Liver (tissue), 9 donors: ENCODE data around the gene GAS7. TPM values are rescaled to one million over a fixed set of nuclear protein-coding genes. Genes with fewer than 3 reads are reported as not detected.

Experiments
- DNase-seq: peaks from one replicate; pipeline ENCODE4 v3.0.0-alpha.2; 2017; ENCODE audit warnings: low spot score
- H3K27ac ChIP-seq, 2 donors: one replicate each; pipeline ENCODE4 v1.7.0; 2013; ENCODE audit warnings: inconsistent platforms in 2 of 2, low read length in 2 of 2, control low read depth in 1 of 2, low read depth in 1 of 2, mild to moderate bottlenecking in 1 of 2
- H3K27me3 ChIP-seq, 4 donors: one replicate each; pipeline versions ENCODE4 v1.6.1 to v1.7.0; 2013; ENCODE audit warnings: low read length in 3 of 4, inconsistent platforms in 1 of 4, mild to moderate bottlenecking in 1 of 4, moderate library complexity in 1 of 4; ENCODE audit not compliant: control insufficient read depth in 4 of 4, insufficient read depth in 4 of 4
- H3K36me3 ChIP-seq, 4 donors: one replicate each; pipeline versions ENCODE4 v1.6.1 to v1.7.0; 2013; ENCODE audit warnings: low read length in 3 of 4, mild to moderate bottlenecking in 3 of 4, low read depth in 1 of 4, moderate library complexity in 1 of 4; ENCODE audit not compliant: control insufficient read depth in 4 of 4, insufficient read depth in 3 of 4
- H3K4me1 ChIP-seq, 4 donors: one replicate each; pipeline versions ENCODE4 v1.6.1 to v1.7.0; 2013; ENCODE audit warnings: low read length in 3 of 4, mild to moderate bottlenecking in 3 of 4, moderate library complexity in 1 of 4; ENCODE audit not compliant: control insufficient read depth in 4 of 4, insufficient read depth in 4 of 4
- H3K4me3 ChIP-seq, 3 donors: one replicate each; pipeline versions ENCODE4 v1.6.1 to v1.7.0; 2013; ENCODE audit warnings: low read length in 3 of 3, control low read depth in 1 of 3, low read depth in 1 of 3, mild to moderate bottlenecking in 1 of 3
- H3K9ac ChIP-seq, 2 donors: one replicate each; pipeline ENCODE4 v1.7.0; 2013; ENCODE audit warnings: low read length in 2 of 2, mild to moderate bottlenecking in 2 of 2, moderate library complexity in 2 of 2, control low read depth in 1 of 2, low read depth in 1 of 2
- H3K9me3 ChIP-seq, 4 donors: one replicate each; pipeline versions ENCODE4 v1.6.1 to v1.7.0; 2013; ENCODE audit warnings: low read length in 3 of 4; ENCODE audit not compliant: control insufficient read depth in 4 of 4
- EGR1 ChIP-seq, 2 donors: IDR thresholded peaks; 2 replicates each; pipeline ENCODE4 v1.6.1; 2016 to 2018; ENCODE audit warnings: antibody characterized with exemption in 2 of 2, low read depth in 2 of 2
- FOXA1 ChIP-seq: IDR thresholded peaks from 2 replicates; pipeline ENCODE4 v1.6.1; 2016; ENCODE audit warnings: antibody characterized with exemption
- FOXA2 ChIP-seq: IDR thresholded peaks from 2 replicates; pipeline ENCODE4 v1.6.1; 2016; ENCODE audit warnings: antibody characterized with exemption
- GABPA ChIP-seq, 2 donors: IDR thresholded peaks in 1 of 2; conservative IDR thresholded peaks in 1 of 2; 2 replicates each; pipeline ENCODE4 v1.6.1; 2016; ENCODE audit warnings: antibody characterized with exemption in 2 of 2, mild to moderate bottlenecking in 1 of 2, moderate library complexity in 1 of 2
- HNF4A ChIP-seq, 2 donors: conservative IDR thresholded peaks; 2 replicates each; pipeline ENCODE4 v1.6.1; 2016; ENCODE audit warnings: antibody characterized with exemption in 2 of 2, mild to moderate bottlenecking in 2 of 2
- HNF4G ChIP-seq: IDR thresholded peaks from 2 replicates; pipeline ENCODE4 v1.6.1; 2016; ENCODE audit warnings: antibody characterized with exemption
- JUND ChIP-seq, 2 donors: IDR thresholded peaks; 2 replicates each; pipeline ENCODE4 v1.6.1; 2016; ENCODE audit warnings: antibody characterized with exemption in 2 of 2
- NR2F2 ChIP-seq: IDR thresholded peaks from 2 replicates; pipeline ENCODE4 v1.6.1; 2016; ENCODE audit warnings: antibody characterized with exemption
- RAD21 ChIP-seq, 2 donors: IDR thresholded peaks; 2 replicates each; pipeline ENCODE4 v1.6.1; 2016; ENCODE audit warnings: antibody characterized with exemption in 2 of 2, mild to moderate bottlenecking in 2 of 2
- RXRA ChIP-seq, 2 donors: IDR thresholded peaks; 2 replicates each; pipeline ENCODE4 v1.6.1; 2017 to 2018; ENCODE audit warnings: antibody characterized with exemption in 2 of 2, mild to moderate bottlenecking in 1 of 2
- SP1 ChIP-seq: IDR thresholded peaks from 2 replicates; pipeline ENCODE4 v1.6.1; 2018; ENCODE audit warnings: antibody characterized with exemption, mild to moderate bottlenecking
- TAF1 ChIP-seq: conservative IDR thresholded peaks from 2 replicates; pipeline ENCODE4 v1.6.1; 2016; ENCODE audit warnings: antibody characterized with exemption, mild to moderate bottlenecking
- YY1 ChIP-seq: IDR thresholded peaks from 2 replicates; pipeline ENCODE4 v1.6.1; 2016; ENCODE audit warnings: antibody characterized with exemption, mild to moderate bottlenecking
- WGBS: extraction: QIAGEN DNeasy Blood & Tissue Kit; methylation state at CpG from one replicate; pipeline ENCODE4 v1.1.7; 2013; 5-methylcytosine and 5-hydroxymethylcytosine counted together
- polyA plus RNA-seq, 2 donors: library from polyadenylated mRNA; stranded (reverse) in 1 of 2; unstranded in 1 of 2; fragments of 200-250 nt in 1 of 2; fragments of >200 nt in 1 of 2; fragmentation: Nextera tagmentation in 1 of 2; extraction: Ambion mirVana in 1 of 2; gene quantifications; one replicate each; pipeline versions ENCODE4 v1.2.1 to v1.2.3, GENCODE V29; 2013 to 2015
- total RNA-seq, 2 donors: library from RNA; depleted of rRNA; stranded (reverse); fragments of >200 nt; gene quantifications; one replicate each; pipeline ENCODE4 v1.2.3, GENCODE V29; 2014
- TF ChIP-seq, protein P1 (sequence below): IDR thresholded peaks from 2 replicates; pipeline ENCODE4 v1.6.1; 2016; ENCODE audit warnings: antibody characterized with exemption, mild to moderate bottlenecking
- TF ChIP-seq, protein P2 (sequence below): fragments of 150-350 bp; IDR thresholded peaks from 2 replicates; pipeline ENCODE4 v1.5.1; 2017; ENCODE audit warnings: improper control_type of control experiment, low read depth, low read length; ENCODE audit not compliant: missing input control
- TF ChIP-seq, protein P3 (sequence below): IDR thresholded peaks from 2 replicates; pipeline ENCODE4 v1.6.1; 2016; ENCODE audit warnings: antibody characterized with exemption
- TF ChIP-seq, protein P4 (sequence below): IDR thresholded peaks from 2 replicates; pipeline ENCODE4 v1.6.1; 2016; ENCODE audit warnings: antibody characterized with exemption
- TF ChIP-seq, protein P5 (sequence below): IDR thresholded peaks from 2 replicates; pipeline ENCODE4 v1.6.1; 2016; ENCODE audit warnings: antibody characterized with exemption
- donor health status: healthy.
- donor health status: healthy.
- donor health status: healthy.
- donor health status: healthy.
- donor health status: healthy.

Gene GAS7
- total RNA-seq (1 to 10 TPM; 4.0 to 6.1 TPM), polyA plus RNA-seq (1 to 10 TPM in 1 of 2 donors, under 1 TPM in 1; 0.79 to 1.1 TPM)

DNA sequence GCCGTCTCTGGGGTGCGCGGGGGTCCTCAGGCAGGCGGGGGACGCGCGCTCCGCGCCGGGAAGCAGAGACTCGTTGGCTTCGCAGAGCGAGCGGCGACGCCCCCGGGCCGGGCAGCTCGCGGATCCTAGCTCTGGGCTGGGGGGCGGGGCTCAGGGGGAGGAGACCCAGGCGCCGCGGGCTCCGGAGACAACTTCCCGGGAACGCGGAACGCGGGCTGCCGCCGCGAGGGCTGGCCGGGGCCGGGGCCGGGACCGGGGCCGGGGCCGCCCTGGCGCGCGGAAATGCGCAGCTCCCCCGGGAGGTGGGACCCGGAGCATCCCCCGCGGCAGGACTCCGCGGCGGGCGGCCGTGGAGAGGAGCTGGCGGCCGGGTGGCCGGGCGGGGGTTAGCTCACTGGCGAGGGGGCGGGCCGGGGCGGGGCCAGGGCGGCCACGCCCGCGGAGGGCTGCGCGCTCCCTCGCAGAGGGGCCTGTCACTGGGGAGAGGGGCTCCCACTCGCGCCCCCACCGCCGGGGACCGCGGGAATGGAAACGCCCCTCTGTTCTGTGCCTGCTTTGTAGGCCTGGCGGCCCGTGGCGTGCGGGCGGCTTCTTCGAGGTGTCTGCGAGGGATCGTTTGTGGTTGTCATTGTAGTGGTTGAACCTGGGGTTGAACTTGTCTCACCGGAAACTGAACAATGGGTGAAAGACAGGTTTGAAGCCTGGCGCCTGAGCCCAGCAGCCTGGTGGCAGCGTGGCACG lies at the start of gene GAS7:
TSS of gene GAS7 (minus strand) at position 98 of the 741 bp plus-strand sequence.
- H3K4me1 ChIP-seq = peaks cover 0 to 8% (median 5%) of the 10 kb centered on the region in 4 donors
- H3K27ac ChIP-seq = no peak within 1 kb of the TSS
- H3K36me3 ChIP-seq = no peaks in the 10 kb centered on the region
- H3K27me3 ChIP-seq = peaks cover 0 to 8% (median 1%) of the 10 kb centered on the region in 4 donors
- peak within 1 kb of the TSS in 1 of 3 donors; percentile 58 for H3K4me3 ChIP-seq
- TF ChIP-seq, protein P1, sequence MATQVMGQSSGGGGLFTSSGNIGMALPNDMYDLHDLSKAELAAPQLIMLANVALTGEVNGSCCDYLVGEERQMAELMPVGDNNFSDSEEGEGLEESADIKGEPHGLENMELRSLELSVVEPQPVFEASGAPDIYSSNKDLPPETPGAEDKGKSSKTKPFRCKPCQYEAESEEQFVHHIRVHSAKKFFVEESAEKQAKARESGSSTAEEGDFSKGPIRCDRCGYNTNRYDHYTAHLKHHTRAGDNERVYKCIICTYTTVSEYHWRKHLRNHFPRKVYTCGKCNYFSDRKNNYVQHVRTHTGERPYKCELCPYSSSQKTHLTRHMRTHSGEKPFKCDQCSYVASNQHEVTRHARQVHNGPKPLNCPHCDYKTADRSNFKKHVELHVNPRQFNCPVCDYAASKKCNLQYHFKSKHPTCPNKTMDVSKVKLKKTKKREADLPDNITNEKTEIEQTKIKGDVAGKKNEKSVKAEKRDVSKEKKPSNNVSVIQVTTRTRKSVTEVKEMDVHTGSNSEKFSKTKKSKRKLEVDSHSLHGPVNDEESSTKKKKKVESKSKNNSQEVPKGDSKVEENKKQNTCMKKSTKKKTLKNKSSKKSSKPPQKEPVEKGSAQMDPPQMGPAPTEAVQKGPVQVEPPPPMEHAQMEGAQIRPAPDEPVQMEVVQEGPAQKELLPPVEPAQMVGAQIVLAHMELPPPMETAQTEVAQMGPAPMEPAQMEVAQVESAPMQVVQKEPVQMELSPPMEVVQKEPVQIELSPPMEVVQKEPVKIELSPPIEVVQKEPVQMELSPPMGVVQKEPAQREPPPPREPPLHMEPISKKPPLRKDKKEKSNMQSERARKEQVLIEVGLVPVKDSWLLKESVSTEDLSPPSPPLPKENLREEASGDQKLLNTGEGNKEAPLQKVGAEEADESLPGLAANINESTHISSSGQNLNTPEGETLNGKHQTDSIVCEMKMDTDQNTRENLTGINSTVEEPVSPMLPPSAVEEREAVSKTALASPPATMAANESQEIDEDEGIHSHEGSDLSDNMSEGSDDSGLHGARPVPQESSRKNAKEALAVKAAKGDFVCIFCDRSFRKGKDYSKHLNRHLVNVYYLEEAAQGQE = no peak
- TF ChIP-seq RAD21 (IDR thresholded peaks at IDR 0.05) (no peak), JUND (IDR thresholded peaks at IDR 0.05) (no peak), NR2F2 (no peak), GABPA (IDR thresholded peaks at IDR 0.05 in 1 of 2, conservative IDR thresholded peaks at IDR 0.05 in 1 of 2) (no peak), YY1 (no peak), SP1 (no peak), HNF4G (no peak), RXRA (IDR thresholded peaks at IDR 0.05) (no peak), HNF4A (conservative IDR thresholded peaks at IDR 0.05) (no peak), FOXA1 (no peak), EGR1 (IDR thresholded peaks at IDR 0.05; ENCODE audit: low read depth in 2 of 2) (no peak), TAF1 (no peak), FOXA2 (no peak)
- TF ChIP-seq, protein P2, sequence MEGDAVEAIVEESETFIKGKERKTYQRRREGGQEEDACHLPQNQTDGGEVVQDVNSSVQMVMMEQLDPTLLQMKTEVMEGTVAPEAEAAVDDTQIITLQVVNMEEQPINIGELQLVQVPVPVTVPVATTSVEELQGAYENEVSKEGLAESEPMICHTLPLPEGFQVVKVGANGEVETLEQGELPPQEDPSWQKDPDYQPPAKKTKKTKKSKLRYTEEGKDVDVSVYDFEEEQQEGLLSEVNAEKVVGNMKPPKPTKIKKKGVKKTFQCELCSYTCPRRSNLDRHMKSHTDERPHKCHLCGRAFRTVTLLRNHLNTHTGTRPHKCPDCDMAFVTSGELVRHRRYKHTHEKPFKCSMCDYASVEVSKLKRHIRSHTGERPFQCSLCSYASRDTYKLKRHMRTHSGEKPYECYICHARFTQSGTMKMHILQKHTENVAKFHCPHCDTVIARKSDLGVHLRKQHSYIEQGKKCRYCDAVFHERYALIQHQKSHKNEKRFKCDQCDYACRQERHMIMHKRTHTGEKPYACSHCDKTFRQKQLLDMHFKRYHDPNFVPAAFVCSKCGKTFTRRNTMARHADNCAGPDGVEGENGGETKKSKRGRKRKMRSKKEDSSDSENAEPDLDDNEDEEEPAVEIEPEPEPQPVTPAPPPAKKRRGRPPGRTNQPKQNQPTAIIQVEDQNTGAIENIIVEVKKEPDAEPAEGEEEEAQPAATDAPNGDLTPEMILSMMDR = no peak
- TF ChIP-seq, protein P3, sequence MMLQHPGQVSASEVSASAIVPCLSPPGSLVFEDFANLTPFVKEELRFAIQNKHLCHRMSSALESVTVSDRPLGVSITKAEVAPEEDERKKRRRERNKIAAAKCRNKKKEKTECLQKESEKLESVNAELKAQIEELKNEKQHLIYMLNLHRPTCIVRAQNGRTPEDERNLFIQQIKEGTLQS = no peak
- TF ChIP-seq, protein P4, sequence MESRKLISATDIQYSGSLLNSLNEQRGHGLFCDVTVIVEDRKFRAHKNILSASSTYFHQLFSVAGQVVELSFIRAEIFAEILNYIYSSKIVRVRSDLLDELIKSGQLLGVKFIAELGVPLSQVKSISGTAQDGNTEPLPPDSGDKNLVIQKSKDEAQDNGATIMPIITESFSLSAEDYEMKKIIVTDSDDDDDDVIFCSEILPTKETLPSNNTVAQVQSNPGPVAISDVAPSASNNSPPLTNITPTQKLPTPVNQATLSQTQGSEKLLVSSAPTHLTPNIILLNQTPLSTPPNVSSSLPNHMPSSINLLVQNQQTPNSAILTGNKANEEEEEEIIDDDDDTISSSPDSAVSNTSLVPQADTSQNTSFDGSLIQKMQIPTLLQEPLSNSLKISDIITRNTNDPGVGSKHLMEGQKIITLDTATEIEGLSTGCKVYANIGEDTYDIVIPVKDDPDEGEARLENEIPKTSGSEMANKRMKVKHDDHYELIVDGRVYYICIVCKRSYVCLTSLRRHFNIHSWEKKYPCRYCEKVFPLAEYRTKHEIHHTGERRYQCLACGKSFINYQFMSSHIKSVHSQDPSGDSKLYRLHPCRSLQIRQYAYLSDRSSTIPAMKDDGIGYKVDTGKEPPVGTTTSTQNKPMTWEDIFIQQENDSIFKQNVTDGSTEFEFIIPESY = no peak
- TF ChIP-seq, protein P5, sequence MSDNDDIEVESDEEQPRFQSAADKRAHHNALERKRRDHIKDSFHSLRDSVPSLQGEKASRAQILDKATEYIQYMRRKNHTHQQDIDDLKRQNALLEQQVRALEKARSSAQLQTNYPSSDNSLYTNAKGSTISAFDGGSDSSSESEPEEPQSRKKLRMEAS = no peak
- no peak within 1 kb of the TSS for H3K9ac ChIP-seq
- DNase-seq = peak; percentile 43
- 2% methylated on average over 86 of the region's 86 CpGs for WGBS
- H3K9me3 ChIP-seq = peaks cover 0 to 3% (median under 1%) of the 10 kb centered on the region in 4 donors
